ENCODE data around the gene KCNK3. TPM values are rescaled to one million over a fixed set of nuclear protein-coding genes. Genes with fewer than 3 reads are reported as not detected.
"Not testable (repeated sequence)": the region's sequence is repeated elsewhere in the genome, so short reads cannot be mapped to it uniquely, and the experiment has no call there.

KCNK3 gene
- total RNA-seq, 1 donor from 2014 or later: not detected

GRCh38 chr2:26744953-26745352, 52.4 kb downstream of the KCNK3 start:
- no peak overlapping the region for H3K27ac Mint-ChIP-seq
- H3K27me3 Mint-ChIP-seq: peaks cover 11% of the 10 kb centered on the region
- H3K36me3 Mint-ChIP-seq (ENCODE audit: low read depth): no peaks in the 10 kb centered on the region
- intact Hi-C loops (cut with micrococcal nuclease): loop anchor here (1.0 to 10.0 kb wide), 2 partner anchors 140 to 240 kb away; no protein-coding TSS in a partner anchor
- peaks cover 2% of the 10 kb centered on the region for H3K4me1 Mint-ChIP-seq
- no peak overlapping the region for H3K4me3 Mint-ChIP-seq
- no peaks in the 10 kb centered on the region for H3K9me3 Mint-ChIP-seq
- no peak for DNase-seq

- H3K9me3 Mint-ChIP-seq: no peaks in the 10 kb centered on the region
- intact Hi-C loops (cut with micrococcal nuclease): loop anchor here (1.0 to 10.0 kb wide), 2 partner anchors 140 to 241 kb away; no protein-coding TSS in a partner anchor
- no peak overlapping the region for H3K4me3 Mint-ChIP-seq
- no peak overlapping the region for H3K27ac Mint-ChIP-seq
- DNase-seq: peak; percentile 92
- peaks cover 12% of the 10 kb centered on the region for H3K27me3 Mint-ChIP-seq
- H3K36me3 Mint-ChIP-seq (ENCODE audit: low read depth): no peaks in the 10 kb centered on the region
- peaks cover under 1% of the 10 kb centered on the region for H3K4me1 Mint-ChIP-seq
These were observed 53.2 kb downstream of the KCNK3 start for GRCh38 chr2:26745609-26746327.

- Mint-ChIP-seq H3K9me3 (no peaks in the 10 kb centered on the region), H3K27me3 (peaks cover 12% of the 10 kb centered on the region), H3K4me1 (no peaks in the 10 kb centered on the region), H3K4me3 (no peak overlapping the region), H3K27ac (no peak overlapping the region), H3K36me3 (ENCODE audit: low read depth) (no peaks in the 10 kb centered on the region)
- intact Hi-C loops (cut with micrococcal nuclease): loop anchor here (10.0 kb wide), 1 partner anchor 242 kb away; no protein-coding TSS in a partner anchor
- no peak for DNase-seq
These were observed 54.4 kb downstream of the KCNK3 start for GRCh38 chr2:26746934-26747333.

GRCh38 chr2:26749787-26750420, 57.4 kb downstream of the KCNK3 start:
- not testable (repeated sequence) for H3K4me1 Mint-ChIP-seq; H3K27ac Mint-ChIP-seq; DNase-seq; H3K4me3 Mint-ChIP-seq; H3K9me3 Mint-ChIP-seq; H3K36me3 Mint-ChIP-seq (ENCODE audit: low read depth)
- H3K27me3 Mint-ChIP-seq: peaks cover 17% of the 10 kb centered on the region
- intact Hi-C loops (cut with micrococcal nuclease): loop anchor here (10.0 kb wide), 1 partner anchor 245 kb away; no protein-coding TSS in a partner anchor

GRCh38 chr2:26750467-26750866, 57.9 kb downstream of the KCNK3 start:
- H3K4me1 Mint-ChIP-seq; intact Hi-C loops (cut with micrococcal nuclease); H3K4me3 Mint-ChIP-seq; H3K27ac Mint-ChIP-seq; H3K9me3 Mint-ChIP-seq; H3K36me3 Mint-ChIP-seq (ENCODE audit: low read depth); DNase-seq: not testable (repeated sequence)
- H3K27me3 Mint-ChIP-seq: peaks cover 17% of the 10 kb centered on the region

GRCh38 chr2:26752656-26753055, 60.1 kb downstream of the KCNK3 start:
- no peak for DNase-seq
- peaks cover 2% of the 10 kb centered on the region for H3K4me1 Mint-ChIP-seq
- no peak overlapping the region for H3K4me3 Mint-ChIP-seq
- intact Hi-C loops (cut with micrococcal nuclease): no loop called here
- H3K27me3 Mint-ChIP-seq: peaks cover 15% of the 10 kb centered on the region
- H3K36me3 Mint-ChIP-seq (ENCODE audit: low read depth): no peaks in the 10 kb centered on the region
- no peak overlapping the region for H3K27ac Mint-ChIP-seq
- H3K9me3 Mint-ChIP-seq: no peaks in the 10 kb centered on the region

GRCh38 chr2:26754539-26754938, 62.0 kb downstream of the KCNK3 start:
- DNase-seq: no peak
- Mint-ChIP-seq H3K4me3 (no peak overlapping the region), H3K4me1 (peaks cover 5% of the 10 kb centered on the region), H3K27me3 (peaks cover 8% of the 10 kb centered on the region), H3K36me3 (ENCODE audit: low read depth) (no peaks in the 10 kb centered on the region), H3K27ac (no peak overlapping the region), H3K9me3 (no peaks in the 10 kb centered on the region)
- intact Hi-C loops (cut with micrococcal nuclease): no loop called here

GRCh38 chr2:26754972-26755670, 62.6 kb downstream of the KCNK3 start:
- intact Hi-C loops (cut with micrococcal nuclease): no loop called here
- Mint-ChIP-seq H3K4me3 (no peak overlapping the region), H3K4me1 (peaks cover 5% of the 10 kb centered on the region), H3K9me3 (no peaks in the 10 kb centered on the region), H3K27ac (no peak overlapping the region), H3K36me3 (ENCODE audit: low read depth) (no peaks in the 10 kb centered on the region), H3K27me3 (peaks cover 8% of the 10 kb centered on the region)
- DNase-seq: no peak

- H3K4me3 Mint-ChIP-seq: no peak overlapping the region
- no peak overlapping the region for H3K27ac Mint-ChIP-seq
- H3K4me1 Mint-ChIP-seq: peaks cover 5% of the 10 kb centered on the region
- DNase-seq: no peak
- peaks cover 9% of the 10 kb centered on the region for H3K27me3 Mint-ChIP-seq
- H3K36me3 Mint-ChIP-seq (ENCODE audit: low read depth): no peaks in the 10 kb centered on the region
- intact Hi-C loops (cut with micrococcal nuclease): no loop called here
- H3K9me3 Mint-ChIP-seq: no peaks in the 10 kb centered on the region
These were observed 63.8 kb downstream of the KCNK3 start for GRCh38 chr2:26756337-26756736.

GRCh38 chr2:26757873-26758789, 65.6 kb downstream of the KCNK3 start:
- peak overlapping the region; percentile 36 for H3K27ac Mint-ChIP-seq
- intact Hi-C loops (cut with micrococcal nuclease): no loop called here
- no peaks in the 10 kb centered on the region for H3K36me3 Mint-ChIP-seq (ENCODE audit: low read depth)
- H3K4me1 Mint-ChIP-seq: peaks cover 7% of the 10 kb centered on the region
- peaks cover 10% of the 10 kb centered on the region for H3K27me3 Mint-ChIP-seq
- H3K4me3 Mint-ChIP-seq: no peak overlapping the region
- no peaks in the 10 kb centered on the region for H3K9me3 Mint-ChIP-seq
- DNase-seq: no peak

- Mint-ChIP-seq H3K4me3 (no peak overlapping the region), H3K9me3 (no peaks in the 10 kb centered on the region), H3K36me3 (ENCODE audit: low read depth) (no peaks in the 10 kb centered on the region), H3K27me3 (peaks cover 10% of the 10 kb centered on the region), H3K27ac (no peak overlapping the region), H3K4me1 (peaks cover 11% of the 10 kb centered on the region)
- intact Hi-C loops (cut with micrococcal nuclease): no loop called here
- no peak for DNase-seq
These were observed 66.3 kb downstream of the KCNK3 start for GRCh38 chr2:26758790-26759321.

- DNase-seq: no peak
- peaks cover 5% of the 10 kb centered on the region for H3K27me3 Mint-ChIP-seq
- H3K9me3 Mint-ChIP-seq: no peaks in the 10 kb centered on the region
- H3K4me1 Mint-ChIP-seq: peaks cover 16% of the 10 kb centered on the region
- no peak overlapping the region for H3K4me3 Mint-ChIP-seq
- H3K27ac Mint-ChIP-seq: no peak overlapping the region
- no peaks in the 10 kb centered on the region for H3K36me3 Mint-ChIP-seq (ENCODE audit: low read depth)
- intact Hi-C loops (cut with micrococcal nuclease): no loop called here
These were observed 67.3 kb downstream of the KCNK3 start for GRCh38 chr2:26759845-26760244.

GRCh38 chr2:26760991-26761390, 68.5 kb downstream of the KCNK3 start:
- intact Hi-C loops (cut with micrococcal nuclease); H3K9me3 Mint-ChIP-seq; H3K4me3 Mint-ChIP-seq; H3K36me3 Mint-ChIP-seq (ENCODE audit: low read depth); DNase-seq; H3K27ac Mint-ChIP-seq; H3K27me3 Mint-ChIP-seq: not testable (repeated sequence)
- peaks cover 25% of the 10 kb centered on the region for H3K4me1 Mint-ChIP-seq

Data from activated CD4-positive, alpha-beta T cell treated with anti-CD3 and anti-CD28 coated beads, Interleukin-2, amount 10 ng/mL, durations not matched to agents 24 days and 14 days (primary cell).